Epithelial cell of esophagus (primary cell): ENCODE measurements around the gene FAM114A1.
A peak's percentile ranks its signal among the peaks of the same experiment; 100 is the strongest.
"Not testable (repeated sequence)": the region's sequence is repeated elsewhere in the genome, so short reads cannot be mapped to it uniquely, and the experiment has no call there.

Source experiments
- DNase-seq: peaks from one replicate; pipeline ENCODE4 v3.0.0; 2010; ENCODE audit warnings: low read depth
- H3K4me3 ChIP-seq: 2 replicates; pipeline ENCODE4 v1.5.1; 2011; ENCODE audit warnings: mild to moderate bottlenecking, low read length, control low read depth
- TF ChIP-seq, protein P1 (sequence below): IDR thresholded peaks from 2 replicates; pipeline ENCODE4 v1.5.1; 2011; ENCODE audit warnings: low read depth, mild to moderate bottlenecking, low read length, control low read depth, inconsistent platforms; ENCODE audit not compliant: insufficient read depth; ENCODE audit errors: missing control alignments

Gene FAM114A1

DNA sequence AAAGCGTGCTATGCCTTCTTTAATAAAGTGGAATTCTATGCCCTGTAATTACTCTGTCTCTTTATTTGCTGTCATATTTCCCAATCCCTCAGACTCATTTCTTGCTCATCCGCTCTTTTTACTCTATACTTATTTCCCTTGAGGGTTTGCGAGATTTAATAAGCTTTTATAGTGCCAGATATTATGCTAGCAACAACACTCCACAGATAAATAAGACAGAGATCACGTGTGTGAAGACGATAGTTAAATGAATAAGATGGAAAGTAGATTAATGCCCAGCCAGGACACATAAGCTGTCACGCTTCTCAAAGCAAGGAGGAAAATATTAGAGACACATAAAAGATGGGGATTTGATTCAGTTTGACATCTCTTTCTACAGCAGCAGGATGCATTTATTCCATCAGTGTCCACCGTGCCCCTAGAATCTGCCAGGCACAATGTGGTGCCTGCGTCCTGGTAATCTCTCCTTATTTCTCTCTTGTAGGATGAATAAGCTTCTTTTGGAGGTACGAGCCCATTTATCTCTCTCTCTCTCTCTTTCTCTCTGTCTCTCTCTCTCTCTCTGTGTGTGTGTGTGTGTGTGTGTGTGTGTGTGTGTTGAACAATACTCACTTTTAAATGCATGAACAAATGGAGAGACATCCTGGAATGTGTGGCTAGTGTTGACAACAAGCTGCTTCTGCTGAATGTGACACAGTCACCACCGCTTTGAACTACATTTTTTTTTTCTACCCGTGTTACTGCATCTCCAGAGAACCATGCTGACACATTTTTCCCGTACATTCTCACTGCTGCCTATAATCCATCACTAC lies 116.4 kb downstream of the FAM114A1 start:
- TF ChIP-seq, protein P1, sequence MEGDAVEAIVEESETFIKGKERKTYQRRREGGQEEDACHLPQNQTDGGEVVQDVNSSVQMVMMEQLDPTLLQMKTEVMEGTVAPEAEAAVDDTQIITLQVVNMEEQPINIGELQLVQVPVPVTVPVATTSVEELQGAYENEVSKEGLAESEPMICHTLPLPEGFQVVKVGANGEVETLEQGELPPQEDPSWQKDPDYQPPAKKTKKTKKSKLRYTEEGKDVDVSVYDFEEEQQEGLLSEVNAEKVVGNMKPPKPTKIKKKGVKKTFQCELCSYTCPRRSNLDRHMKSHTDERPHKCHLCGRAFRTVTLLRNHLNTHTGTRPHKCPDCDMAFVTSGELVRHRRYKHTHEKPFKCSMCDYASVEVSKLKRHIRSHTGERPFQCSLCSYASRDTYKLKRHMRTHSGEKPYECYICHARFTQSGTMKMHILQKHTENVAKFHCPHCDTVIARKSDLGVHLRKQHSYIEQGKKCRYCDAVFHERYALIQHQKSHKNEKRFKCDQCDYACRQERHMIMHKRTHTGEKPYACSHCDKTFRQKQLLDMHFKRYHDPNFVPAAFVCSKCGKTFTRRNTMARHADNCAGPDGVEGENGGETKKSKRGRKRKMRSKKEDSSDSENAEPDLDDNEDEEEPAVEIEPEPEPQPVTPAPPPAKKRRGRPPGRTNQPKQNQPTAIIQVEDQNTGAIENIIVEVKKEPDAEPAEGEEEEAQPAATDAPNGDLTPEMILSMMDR, result no peak
- DNase-seq, result no peak
- H3K4me3 ChIP-seq, result no peak overlapping the region

DNA sequence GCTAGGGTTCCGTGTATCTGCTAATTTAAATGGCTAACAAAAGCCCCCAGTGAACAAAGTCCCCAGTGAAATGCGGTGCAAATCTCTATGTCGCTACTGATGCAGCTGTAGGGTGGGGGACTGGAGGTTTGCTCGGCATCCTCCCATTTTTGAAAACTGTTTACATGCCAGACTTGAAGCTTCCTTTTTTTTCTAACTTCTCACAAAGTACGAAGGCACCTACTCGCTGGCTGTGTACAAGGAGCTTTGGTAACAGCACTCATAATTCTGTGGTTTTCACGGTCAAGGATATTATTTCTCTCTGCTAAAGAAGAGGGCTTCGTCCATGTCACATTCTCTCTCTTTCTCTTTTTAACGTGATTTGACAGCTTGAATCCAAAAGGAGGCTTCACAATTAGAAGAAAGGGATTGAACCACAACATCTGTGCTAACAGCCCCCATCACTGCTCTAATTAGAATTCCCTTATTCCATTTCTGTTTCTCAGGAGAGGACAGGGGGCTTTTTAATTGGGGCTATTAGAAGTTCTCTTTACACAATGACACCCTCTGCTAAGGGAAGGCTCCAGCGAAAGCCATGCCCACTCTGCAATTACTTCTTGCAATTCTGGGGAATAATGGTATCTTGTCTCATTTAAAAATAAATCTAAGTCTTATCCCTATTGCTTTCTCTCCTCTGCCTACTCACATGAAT lies 117.9 kb downstream of the FAM114A1 start:
- no peak for DNase-seq
- H3K4me3 ChIP-seq, result no peak overlapping the region

DNA sequence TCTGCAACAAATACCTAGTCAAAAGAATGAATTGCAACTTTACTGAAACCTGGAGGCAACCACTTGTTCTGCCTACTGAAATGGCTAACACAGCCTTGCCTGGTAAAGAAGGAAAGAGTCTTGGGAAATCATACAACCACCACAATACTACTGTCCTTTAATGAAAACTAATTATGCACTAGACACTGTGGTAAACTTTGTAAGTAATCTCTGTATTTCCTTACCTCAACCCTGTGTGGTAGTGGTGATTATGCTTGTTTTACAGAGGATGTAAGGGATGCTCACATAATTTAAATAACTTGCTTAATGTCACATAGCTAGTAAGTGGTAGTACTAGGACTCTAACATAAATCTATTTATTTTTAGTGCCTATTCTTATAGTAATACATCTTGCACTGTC lies 119.9 kb downstream of the FAM114A1 start:
- no peak for DNase-seq
- TF ChIP-seq, protein P1, result no peak
- no peak overlapping the region for H3K4me3 ChIP-seq

More for the DNA sequence above, 117.9 kb downstream of the FAM114A1 start:
- TF ChIP-seq, protein P1, result no peak

DNA sequence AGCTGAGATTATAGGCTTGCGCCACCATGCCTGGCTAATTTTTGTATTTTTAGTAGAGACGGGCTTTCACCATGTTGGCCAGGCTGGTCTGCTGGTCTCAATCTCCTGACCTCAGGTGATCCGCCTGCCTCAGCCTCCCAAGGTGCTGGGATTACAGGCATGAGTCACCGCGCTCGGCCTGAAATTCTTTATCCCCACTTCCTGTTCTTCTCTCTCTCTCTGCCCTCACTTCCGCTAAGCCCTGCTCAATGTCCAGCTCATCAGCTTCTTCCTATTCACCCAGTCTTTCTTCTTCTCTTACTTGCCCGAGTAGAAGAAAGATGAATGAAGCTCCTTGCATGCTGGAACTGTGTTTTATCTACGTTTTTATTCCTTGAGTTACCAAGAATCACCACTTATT lies 120.7 kb downstream of the FAM114A1 start:
- H3K4me3 ChIP-seq, result not testable (repeated sequence)
- peak; percentile 49 for DNase-seq

DNA sequence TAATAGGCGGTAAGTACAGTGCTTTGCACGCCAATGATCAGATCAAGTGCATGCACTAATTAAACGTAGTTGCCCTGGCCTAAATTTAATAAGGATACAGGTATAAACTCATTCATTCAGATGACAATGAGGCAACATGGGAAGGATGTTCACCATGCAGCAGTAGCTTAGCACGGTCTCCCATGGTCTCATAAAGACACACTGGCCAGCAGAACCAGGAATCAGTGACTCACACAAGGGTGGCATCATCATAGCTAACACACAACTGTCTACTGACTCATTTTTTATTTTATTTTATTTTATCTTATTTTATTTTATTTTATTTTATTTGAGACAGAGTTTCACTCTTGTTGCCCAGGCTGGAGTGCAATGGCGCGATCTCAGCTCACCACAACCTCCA lies 121.9 kb downstream of the FAM114A1 start:
- TF ChIP-seq, protein P1, result no peak
- peak; percentile 69 for DNase-seq
- H3K4me3 ChIP-seq, result no peak overlapping the region

DNA sequence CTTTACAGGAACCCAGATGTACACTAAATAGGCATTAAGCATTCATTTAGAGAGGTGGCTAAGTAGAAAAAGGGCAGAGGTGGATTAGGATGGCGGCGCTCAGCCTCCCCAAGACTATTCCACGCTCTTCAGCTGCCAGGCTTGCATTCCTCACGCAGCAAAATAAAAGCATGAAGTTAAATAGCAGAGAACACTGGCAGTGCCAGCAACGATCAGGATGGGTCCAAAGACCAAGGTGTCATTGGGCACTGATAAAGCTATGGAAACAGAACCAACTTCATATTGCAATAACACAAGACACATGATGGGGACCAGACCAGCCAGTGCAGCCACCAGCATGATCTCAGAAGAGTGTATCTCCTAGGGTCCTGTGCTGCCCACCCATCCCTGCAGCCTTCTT lies 122.6 kb downstream of the FAM114A1 start:
- TF ChIP-seq, protein P1, result no peak
- H3K4me3 ChIP-seq, result no peak overlapping the region
- no peak for DNase-seq

DNA sequence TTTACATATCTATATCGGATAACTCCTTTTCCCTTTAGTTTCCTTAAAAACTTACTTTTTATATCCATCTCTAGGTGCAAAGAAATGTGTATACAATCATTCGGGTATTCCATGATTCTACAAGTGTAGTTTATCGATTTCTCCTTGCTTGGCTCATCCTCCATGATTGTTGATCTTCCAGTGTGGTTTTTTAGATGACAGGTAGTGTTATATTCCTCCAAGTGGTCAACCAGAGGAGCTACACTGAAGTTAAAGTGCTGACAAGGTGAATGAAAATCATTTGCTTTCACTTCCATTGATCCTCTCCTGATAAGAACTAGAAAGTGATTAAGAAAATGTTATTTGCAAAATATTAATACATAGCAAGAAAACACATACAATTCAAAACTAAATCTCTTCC lies 126.1 kb downstream of the FAM114A1 start:
- TF ChIP-seq, protein P1, result no peak
- H3K4me3 ChIP-seq, result no peak overlapping the region
- no peak for DNase-seq
